Fibroblast of lung (primary cell): Measurements from ENCODE around the gene RAI1.

Experiments used
- EZH2 ChIP-seq: IDR thresholded peaks from 2 replicates; pipeline ENCODE4 v1.5.1; 2012; ENCODE audit warnings: low read length, control low read depth, mild to moderate bottlenecking; ENCODE audit errors: missing control alignments
- TF ChIP-seq, protein P1 (sequence below), 2 donors: IDR thresholded peaks in 1 of 2; conservative IDR thresholded peaks in 1 of 2; 1 replicate in 1 of 2; 2 replicates in 1 of 2; pipeline ENCODE4 v1.5.1; 2011 to 2012; ENCODE audit warnings: low read length in 2 of 2, control low read depth in 1 of 2, inconsistent platforms in 1 of 2, low read depth in 1 of 2, mild to moderate bottlenecking in 1 of 2

DNA sequence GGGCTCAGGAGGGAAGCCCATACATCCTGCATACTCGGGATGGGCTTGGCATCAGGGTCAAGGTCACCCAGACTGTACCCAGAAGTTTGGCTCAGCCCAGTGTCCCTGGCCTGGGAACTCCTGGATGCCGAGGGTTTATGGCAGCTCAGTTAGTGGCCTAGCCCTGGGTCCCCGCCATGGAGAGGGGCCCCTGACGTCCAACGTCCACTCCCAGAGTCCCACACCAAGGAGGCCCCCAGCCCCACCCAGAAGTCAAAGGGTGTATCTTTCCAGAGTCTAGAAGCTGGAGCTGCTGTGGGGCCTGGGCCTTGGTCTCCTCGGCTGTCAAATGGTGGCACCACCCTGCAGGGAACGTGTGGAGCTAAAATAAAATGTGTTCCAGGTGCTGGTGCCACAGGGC, 79.1 kb downstream of the RAI1 start:
- TF ChIP-seq, protein P1, sequence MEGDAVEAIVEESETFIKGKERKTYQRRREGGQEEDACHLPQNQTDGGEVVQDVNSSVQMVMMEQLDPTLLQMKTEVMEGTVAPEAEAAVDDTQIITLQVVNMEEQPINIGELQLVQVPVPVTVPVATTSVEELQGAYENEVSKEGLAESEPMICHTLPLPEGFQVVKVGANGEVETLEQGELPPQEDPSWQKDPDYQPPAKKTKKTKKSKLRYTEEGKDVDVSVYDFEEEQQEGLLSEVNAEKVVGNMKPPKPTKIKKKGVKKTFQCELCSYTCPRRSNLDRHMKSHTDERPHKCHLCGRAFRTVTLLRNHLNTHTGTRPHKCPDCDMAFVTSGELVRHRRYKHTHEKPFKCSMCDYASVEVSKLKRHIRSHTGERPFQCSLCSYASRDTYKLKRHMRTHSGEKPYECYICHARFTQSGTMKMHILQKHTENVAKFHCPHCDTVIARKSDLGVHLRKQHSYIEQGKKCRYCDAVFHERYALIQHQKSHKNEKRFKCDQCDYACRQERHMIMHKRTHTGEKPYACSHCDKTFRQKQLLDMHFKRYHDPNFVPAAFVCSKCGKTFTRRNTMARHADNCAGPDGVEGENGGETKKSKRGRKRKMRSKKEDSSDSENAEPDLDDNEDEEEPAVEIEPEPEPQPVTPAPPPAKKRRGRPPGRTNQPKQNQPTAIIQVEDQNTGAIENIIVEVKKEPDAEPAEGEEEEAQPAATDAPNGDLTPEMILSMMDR (conservative IDR thresholded peaks at IDR 0.05 in 1 of 2, IDR thresholded peaks at IDR 0.05 in 1 of 2; ENCODE audit: low read depth in 1 of 2, low read length in 2 of 2): no peak
- no peak for TF ChIP-seq EZH2
